HCT116 (cell line): ENCODE data around the gene DYNLT2. TPM values are rescaled to one million over a fixed set of nuclear protein-coding genes. Genes with fewer than 3 reads are reported as not detected.

Source experiments
- ATAC-seq: fragments of 200-7000 bp; cut with Tn5 transposase; 2 replicates; pipeline ENCODE4 v1.9.1; 2020; ENCODE audit warnings: mild to moderate bottlenecking, moderate library complexity
- BruUV-seq: library from RNA; stranded (reverse); fragments of 400-500 nt; replicated peaks from 2 replicates; lab custom pipeline; 2021; lab: Mats Ljungman, UMichigan
- CTCF ChIA-PET: fragments of 300-600 bp; sonication (Branson Sonifier 250); formaldehyde crosslinking; loops from one replicate; lab custom pipeline; 2021; ENCODE audit warnings: antibody characterized with exemption; lab: Charles Lee
- POLR2A ChIA-PET: fragments of 300-600, 350-600 bp; sonication (Branson Sonifier 250); formaldehyde crosslinking; loops from one replicate; lab custom pipeline; 2021; ENCODE audit warnings: antibody characterized with exemption; lab: Charles Lee
- RAD21 ChIA-PET, 2 experiments: fragments of 300-600 bp; sonication (Branson Sonifier 250); formaldehyde crosslinking; loops; one replicate each; lab custom pipeline; 2023; ENCODE audit warnings: low total read pairs in 2 of 2; ENCODE audit not compliant: uncharacterized antibody in 2 of 2, unreplicated experiment in 2 of 2, low non-redundant PET in 1 of 2; lab: Charles Lee
- DNase-seq: peaks from one replicate; pipeline ENCODE4 v3.0.0-alpha.2; 2010; ENCODE audit warnings: low read depth, low spot score
- H2AFZ ChIP-seq: fragments of 200-600 bp; shearing (Covaris generic), sonication (generic); 2 replicates; pipeline ENCODE4 v1.6.1; 2017; ENCODE audit warnings: low read depth, mixed run types, mixed read lengths, antibody characterized with exemption, low read length; ENCODE audit not compliant: poor library complexity, severe bottlenecking
- H3K27ac ChIP-seq: 2 replicates; pipeline ENCODE4 v1.5.1; 2012; ENCODE audit warnings: low read depth, low read length
- H3K27me3 ChIP-seq: fragments of 200-600 bp; sonication (generic); 2 replicates; pipeline ENCODE4 v1.6.1; 2016; ENCODE audit warnings: mixed run types, low read length, mixed read lengths; ENCODE audit not compliant: insufficient read depth
- H3K36me3 ChIP-seq, 2 experiments: fragments of 200-500 bp in 1 of 2; fragments of 200-600 bp in 1 of 2; sonication (Bioruptor generic) in 1 of 2; sonication (generic) in 1 of 2; 2 replicates each; pipeline versions ENCODE4 v1.5.1 to v1.6.1; 2014 to 2016; ENCODE audit warnings: low read length in 2 of 2, inconsistent platforms in 1 of 2, mixed read lengths in 1 of 2, mixed run types in 1 of 2; ENCODE audit not compliant: insufficient read depth in 2 of 2, control insufficient read depth in 1 of 2
- H3K4me1 ChIP-seq, 2 experiments: fragments of 200-600 bp in 1 of 2; sonication (generic) in 1 of 2; 2 replicates each; pipeline versions ENCODE4 v1.5.1 to v1.6.1; 2012 to 2017; ENCODE audit warnings: low read length in 2 of 2, inconsistent platforms in 1 of 2, mild to moderate bottlenecking in 1 of 2, mixed read lengths in 1 of 2, mixed run types in 1 of 2, moderate library complexity in 1 of 2; ENCODE audit not compliant: insufficient read depth in 2 of 2, control insufficient read depth in 1 of 2
- H3K4me2 ChIP-seq: fragments of 200-600 bp; sonication (generic); 2 replicates; pipeline ENCODE4 v1.6.1; 2017; ENCODE audit warnings: mixed run types, low read length, mixed read lengths
- H3K4me3 ChIP-seq, 2 experiments: fragments of 200-600 bp in 1 of 2; sonication (generic) in 1 of 2; replicated peaks in 1 of 2; 2 replicates each; pipeline ENCODE4 v1.5.1; 2011 to 2016; ENCODE audit warnings: low read length in 2 of 2, control low read depth in 1 of 2, low read depth in 1 of 2, mild to moderate bottlenecking in 1 of 2, mixed read lengths in 1 of 2, mixed run types in 1 of 2
- H3K79me2 ChIP-seq: fragments of 200-600 bp; sonication (generic); 2 replicates; pipeline ENCODE4 v1.6.1; 2017; ENCODE audit warnings: mild to moderate bottlenecking, mixed run types, low read length, moderate library complexity, mixed read lengths; ENCODE audit not compliant: insufficient read depth
- H3K9ac ChIP-seq: fragments of 200-600 bp; sonication (generic); 2 replicates; pipeline ENCODE4 v1.6.1; 2016; ENCODE audit warnings: low read length, mixed read lengths
- H3K9me2 ChIP-seq: fragments of 200-600 bp; sonication (generic), shearing (Covaris generic); 2 replicates; pipeline ENCODE4 v1.6.1; 2017; ENCODE audit warnings: mixed run types, mild to moderate bottlenecking, moderate library complexity; ENCODE audit not compliant: insufficient read depth
- H3K9me3 ChIP-seq, 2 experiments: fragments of 200-500 bp in 1 of 2; fragments of 200-600 bp in 1 of 2; sonication (Bioruptor generic) in 1 of 2; sonication (generic) in 1 of 2; 2 replicates each; pipeline ENCODE4 v1.6.1; 2014 to 2017; ENCODE audit warnings: low read length in 2 of 2, mixed read lengths in 2 of 2, inconsistent platforms in 1 of 2, low read depth in 1 of 2, mild to moderate bottlenecking in 1 of 2, mixed run types in 1 of 2, moderate library complexity in 1 of 2; ENCODE audit not compliant: control insufficient read depth in 1 of 2, insufficient read depth in 1 of 2
- H4K20me1 ChIP-seq: fragments of 200-600 bp; sonication (generic), shearing (Covaris generic); 2 replicates; pipeline ENCODE4 v1.6.1; 2017; ENCODE audit warnings: mixed run types, mild to moderate bottlenecking, moderate library complexity; ENCODE audit not compliant: insufficient read depth
- ATF3 ChIP-seq: IDR thresholded peaks from 2 replicates; pipeline ENCODE4 v1.6.1; 2012
- CEBPB ChIP-seq: IDR thresholded peaks from 2 replicates; pipeline ENCODE4 v1.6.1; 2012; ENCODE audit warnings: low read depth
- EZH2phosphoT487 ChIP-seq: fragments of 200-600 bp; IDR thresholded peaks from 2 replicates; pipeline ENCODE4 v1.6.1; 2018; ENCODE audit warnings: antibody characterized with exemption, borderline replicate concordance
- POLR2A ChIP-seq: IDR thresholded peaks from 2 replicates; pipeline ENCODE4 v1.7.0; 2011; ENCODE audit warnings: borderline replicate concordance; ENCODE audit not compliant: insufficient read depth, insufficient read length; ENCODE audit errors: extremely low read depth
- TCF7L2 ChIP-seq: IDR thresholded peaks from 2 replicates; pipeline ENCODE4 v1.7.0; 2011; ENCODE audit warnings: borderline replicate concordance, inconsistent platforms; ENCODE audit not compliant: insufficient read depth, insufficient read length; ENCODE audit errors: extremely low read depth
- YY1 ChIP-seq: IDR thresholded peaks from 2 replicates; pipeline ENCODE4 v1.6.1; 2011; ENCODE audit warnings: low read length, low read depth, moderate library complexity, mild to moderate bottlenecking; ENCODE audit not compliant: insufficient replicate concordance; ENCODE audit errors: extremely low read depth
- intact Hi-C: fragments of 100-400 bp; cut with micrococcal nuclease; formaldehyde crosslinking; loops from 2 replicates; pipeline ENCODE4 v1.10.0; 2022
- total RNA-seq: library from RNA; stranded (reverse); gene quantifications from one replicate; pipeline ENCODE4 v1.2.1, GENCODE V29; 2021; ENCODE audit not compliant: unreplicated experiment
- TF ChIP-seq, protein P1 (sequence below), 3 experiments: fragments of 200-600 bp in 1 of 3; sonication (generic) in 1 of 3; IDR thresholded peaks in 2 of 3; conservative IDR thresholded peaks in 1 of 3; 2 replicates each; pipeline ENCODE4 v1.5.1; 2012 to 2017; ENCODE audit warnings: low read depth in 2 of 3, low read length in 2 of 3, antibody characterized with exemption in 1 of 3, borderline replicate concordance in 1 of 3, control low read depth in 1 of 3, mild to moderate bottlenecking in 1 of 3, mixed read lengths in 1 of 3, mixed run types in 1 of 3, moderate library complexity in 1 of 3; ENCODE audit not compliant: insufficient read depth in 1 of 3

DYNLT2 gene
- total RNA-seq, 1 experiment from 2014 or later, result 1.5 TPM

DNA sequence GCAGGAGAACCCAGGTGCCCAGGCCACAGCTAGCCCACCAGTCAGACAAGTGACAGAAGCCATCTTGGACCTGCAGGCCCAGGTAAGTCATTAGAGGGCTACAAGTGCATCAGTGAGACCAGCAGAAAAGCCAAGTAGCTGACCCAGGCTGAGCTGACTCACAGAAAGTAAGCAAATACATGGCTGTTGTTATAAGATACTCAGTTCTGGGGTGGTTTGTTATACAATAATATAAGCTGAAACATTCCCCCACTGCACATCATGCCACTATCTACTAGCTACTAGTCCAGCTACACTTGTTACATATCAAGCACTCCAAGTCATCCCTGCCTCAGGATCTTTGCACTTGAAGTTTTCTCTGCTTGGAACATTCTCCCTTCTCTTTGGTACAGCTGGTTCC, 10.0 kb downstream of the DYNLT2 start:
- ChIA-PET RAD21 (no interaction called here), CTCF (no interaction called here), POLR2A (no interaction called here)
- intact Hi-C loops, result no loop called here
- H3K4me3 ChIP-seq, result no peak overlapping the region
- no peak overlapping the region for H3K4me2 ChIP-seq
- H3K79me2 ChIP-seq, result no peaks in the 10 kb centered on the region
- no peak overlapping the region for H3K9ac ChIP-seq
- H3K27me3 ChIP-seq, result no peaks in the 10 kb centered on the region
- H3K4me1 ChIP-seq, result no peaks in the 10 kb centered on the region
- ATAC-seq (no peak), DNase-seq (no peak)
- H3K27ac ChIP-seq, result no peak overlapping the region
- no peaks in the 10 kb centered on the region for H4K20me1 ChIP-seq
- peaks cover 0 to 5% of the 10 kb centered on the region in 2 experiments; a peak in 1 of 4 replicates for H3K9me3 ChIP-seq
- no peak for TF ChIP-seq CEBPB
- TF ChIP-seq ATF3, result no peak
- H3K36me3 ChIP-seq, result no peaks in the 10 kb centered on the region
- BruUV-seq, result no TSS peak
- no peaks in the 10 kb centered on the region for H3K9me2 ChIP-seq
- no peak overlapping the region for H2AFZ ChIP-seq

DNA sequence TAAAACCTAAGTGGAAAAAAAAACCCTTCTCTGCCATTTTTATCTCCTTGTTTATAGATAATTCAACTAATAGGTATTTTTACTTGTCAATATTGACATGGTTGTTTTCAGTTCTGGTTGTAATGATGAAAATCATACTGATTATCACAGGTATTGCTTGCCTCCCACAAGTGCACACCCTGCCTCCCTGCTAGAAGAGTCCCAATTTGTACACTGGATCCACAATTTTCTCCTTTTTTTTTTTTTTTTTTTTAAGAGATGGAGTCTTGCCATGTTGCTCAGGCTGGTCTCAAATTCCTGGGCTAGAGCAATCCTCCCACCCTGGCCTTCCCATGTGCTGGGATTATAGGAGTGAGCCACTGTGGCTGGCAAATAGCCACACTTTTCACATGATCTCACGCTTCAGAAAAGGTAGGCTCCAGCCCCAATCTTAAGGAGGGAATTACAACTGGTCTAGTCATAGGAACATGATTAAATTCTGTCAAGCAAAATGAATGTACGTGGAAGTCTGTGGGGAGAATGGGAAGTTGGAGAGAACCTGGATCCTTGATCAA, 12.3 kb downstream of the DYNLT2 start:
- H3K36me3 ChIP-seq, result no peaks in the 10 kb centered on the region
- ChIA-PET CTCF (no interaction called here), POLR2A (no interaction called here), RAD21 (no interaction called here)
- intact Hi-C loops, result no loop called here
- H3K4me2 ChIP-seq, result no peak overlapping the region
- H3K27ac ChIP-seq, result no peak overlapping the region
- H3K4me3 ChIP-seq, result no peak overlapping the region
- TF ChIP-seq EZH2phosphoT487, result no peak
- TF ChIP-seq, protein P1, sequence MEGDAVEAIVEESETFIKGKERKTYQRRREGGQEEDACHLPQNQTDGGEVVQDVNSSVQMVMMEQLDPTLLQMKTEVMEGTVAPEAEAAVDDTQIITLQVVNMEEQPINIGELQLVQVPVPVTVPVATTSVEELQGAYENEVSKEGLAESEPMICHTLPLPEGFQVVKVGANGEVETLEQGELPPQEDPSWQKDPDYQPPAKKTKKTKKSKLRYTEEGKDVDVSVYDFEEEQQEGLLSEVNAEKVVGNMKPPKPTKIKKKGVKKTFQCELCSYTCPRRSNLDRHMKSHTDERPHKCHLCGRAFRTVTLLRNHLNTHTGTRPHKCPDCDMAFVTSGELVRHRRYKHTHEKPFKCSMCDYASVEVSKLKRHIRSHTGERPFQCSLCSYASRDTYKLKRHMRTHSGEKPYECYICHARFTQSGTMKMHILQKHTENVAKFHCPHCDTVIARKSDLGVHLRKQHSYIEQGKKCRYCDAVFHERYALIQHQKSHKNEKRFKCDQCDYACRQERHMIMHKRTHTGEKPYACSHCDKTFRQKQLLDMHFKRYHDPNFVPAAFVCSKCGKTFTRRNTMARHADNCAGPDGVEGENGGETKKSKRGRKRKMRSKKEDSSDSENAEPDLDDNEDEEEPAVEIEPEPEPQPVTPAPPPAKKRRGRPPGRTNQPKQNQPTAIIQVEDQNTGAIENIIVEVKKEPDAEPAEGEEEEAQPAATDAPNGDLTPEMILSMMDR (IDR thresholded peaks at IDR 0.05 in 2 of 3, conservative IDR thresholded peaks at IDR 0.05 in 1 of 3; ENCODE audit: borderline replicate concordance in 1 of 3, insufficient read depth in 1 of 3, low read depth in 2 of 3, low read length in 2 of 3), result no peak
- no peak for TF ChIP-seq YY1
- no peak for TF ChIP-seq TCF7L2
- no peak for TF ChIP-seq POLR2A
- DNase-seq (no peak), ATAC-seq (no peak)
- no peaks in the 10 kb centered on the region for H3K79me2 ChIP-seq
- H4K20me1 ChIP-seq, result no peaks in the 10 kb centered on the region
- H3K27me3 ChIP-seq, result no peaks in the 10 kb centered on the region
- no peaks in the 10 kb centered on the region for H3K4me1 ChIP-seq
- H2AFZ ChIP-seq, result no peak overlapping the region
- no peaks in the 10 kb centered on the region for H3K9me2 ChIP-seq
- H3K9ac ChIP-seq, result no peak overlapping the region
- no TSS peak for BruUV-seq
- no peaks in the 10 kb centered on the region for H3K9me3 ChIP-seq
